GM12891 (cell line): ENCODE data around the gene SERF2.

ENCODE experiments used
- DNase-seq: peaks from one replicate; pipeline ENCODE4 v3.0.0; 2011; ENCODE audit warnings: low spot score; ENCODE audit not compliant: insufficient read length
- FAIRE-seq: peaks from 2 replicates; lab custom pipeline; 2011; peaks lifted over from hg19 to GRCh38; lab: Jason Lieb, UNC
- PAX5 ChIP-seq: IDR thresholded peaks from 2 replicates; pipeline ENCODE4 v1.6.1; 2011; ENCODE audit warnings: low read length, moderate library complexity, mild to moderate bottlenecking; ENCODE audit not compliant: insufficient read depth, severe bottlenecking
- POLR2A ChIP-seq: IDR thresholded peaks from 2 replicates; pipeline ENCODE4 v1.6.1; 2011; ENCODE audit warnings: low read depth, low read length, control low read depth
- POLR2AphosphoS5 ChIP-seq: IDR thresholded peaks from 2 replicates; pipeline ENCODE4 v1.6.1; 2011; ENCODE audit warnings: low read depth, low read length, control low read depth
- POU2F2 ChIP-seq: IDR thresholded peaks from 2 replicates; pipeline ENCODE4 v1.6.1; 2011; ENCODE audit warnings: low read depth, mild to moderate bottlenecking, control low read depth, low read length, moderate library complexity
- SPI1 ChIP-seq: IDR thresholded peaks from 2 replicates; pipeline ENCODE4 v1.6.1; 2011; ENCODE audit warnings: low read depth, low read length, control low read depth
- TAF1 ChIP-seq: IDR thresholded peaks from 2 replicates; pipeline ENCODE4 v1.6.1; 2011; ENCODE audit warnings: low read depth, low read length, control low read depth

Gene SERF2

GRCh38 chr15:43771816-43772215 is 20.3 kb upstream of the SERF2 start:
- TF ChIP-seq TAF1 (no peak), POU2F2 (no peak)
- FAIRE-seq = no peak
- DNase-seq = no peak

DNA sequence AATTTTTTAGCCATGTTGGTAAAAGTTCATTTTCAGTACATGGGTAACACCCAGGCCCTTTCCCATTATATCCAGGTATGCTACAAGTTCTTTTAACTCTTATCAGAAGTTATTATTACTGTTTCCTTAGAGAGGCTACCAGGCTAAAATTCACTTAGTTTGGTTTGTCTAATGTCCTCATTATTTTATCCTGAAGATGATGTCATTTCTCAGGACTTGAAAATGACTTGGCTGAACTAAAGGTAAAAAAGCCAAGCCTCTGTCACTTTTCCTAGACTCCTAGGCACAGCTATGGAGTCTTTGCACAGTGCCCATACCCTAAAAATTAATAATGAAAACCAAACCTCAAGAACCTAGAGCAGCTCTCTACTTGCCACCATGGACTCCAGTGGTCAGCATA is 19.5 kb upstream of the SERF2 start:
- TF ChIP-seq POU2F2 = no peak
- TF ChIP-seq POLR2AphosphoS5 = no peak
- DNase-seq = no peak
- FAIRE-seq = no peak

- DNase-seq (no peak), FAIRE-seq (no peak)
- no peak for TF ChIP-seq POU2F2
- TF ChIP-seq TAF1 = no peak
- TF ChIP-seq POLR2AphosphoS5 = peak; percentile 45; the same call in 1 of the 2 replicates
- no peak for TF ChIP-seq SPI1
- TF ChIP-seq PAX5 = no peak
- TF ChIP-seq POLR2A = 0 out of 2 replicates have a peak, but pooled peaks have one; percentile 9
Observed at GRCh38 chr15:43774062-43774461, 18.1 kb upstream of the SERF2 start.

GRCh38 chr15:43775411-43775965 is 16.6 kb upstream of the SERF2 start:
- no peak for FAIRE-seq
- DNase-seq = no peak
- TF ChIP-seq POLR2A = no peak
- TF ChIP-seq POU2F2 = peak; percentile 61; the same call in 1 of the 2 replicates

GRCh38 chr15:43776101-43776717 is 15.9 kb upstream of the SERF2 start:
- peak; percentile 38 for DNase-seq
- no peak; the same call in 1 of the 2 replicates for TF ChIP-seq POLR2AphosphoS5
- TF ChIP-seq POU2F2 = peak; percentile 19
- peak; percentile 43 for TF ChIP-seq PAX5
- FAIRE-seq = peak; percentile 92

GRCh38 chr15:43776718-43777266 is 15.3 kb upstream of the SERF2 start, which contains the start of gene ELL3:
ELL3 (minus strand) TSS chr15:43776966; CDS start chr15:43776901, 65 bp downstream.
- TF ChIP-seq POLR2AphosphoS5 (no peak), POU2F2 (no peak), PAX5 (no peak), SPI1 (no peak), POLR2A (no peak; the same call in 1 of the 2 replicates), TAF1 (0 out of 2 replicates have a peak, but pooled peaks have one; percentile 16)
- FAIRE-seq = no peak
- DNase-seq = peak; percentile 43

GRCh38 chr15:43777267-43777914 is 14.7 kb upstream of the SERF2 start:
- DNase-seq (peak; percentile 61), FAIRE-seq (peak; percentile 90)
- TF ChIP-seq SPI1 (no peak), POU2F2 (peak; percentile 44)

- TF ChIP-seq POLR2A = no peak
- TF ChIP-seq POLR2AphosphoS5 = no peak
- no peak for TF ChIP-seq SPI1
- no peak for TF ChIP-seq TAF1
- TF ChIP-seq POU2F2 = no peak
- no peak for TF ChIP-seq PAX5
- FAIRE-seq (no peak), DNase-seq (no peak)
Observed at GRCh38 chr15:43779016-43779415, 13.1 kb upstream of the SERF2 start.

DNA sequence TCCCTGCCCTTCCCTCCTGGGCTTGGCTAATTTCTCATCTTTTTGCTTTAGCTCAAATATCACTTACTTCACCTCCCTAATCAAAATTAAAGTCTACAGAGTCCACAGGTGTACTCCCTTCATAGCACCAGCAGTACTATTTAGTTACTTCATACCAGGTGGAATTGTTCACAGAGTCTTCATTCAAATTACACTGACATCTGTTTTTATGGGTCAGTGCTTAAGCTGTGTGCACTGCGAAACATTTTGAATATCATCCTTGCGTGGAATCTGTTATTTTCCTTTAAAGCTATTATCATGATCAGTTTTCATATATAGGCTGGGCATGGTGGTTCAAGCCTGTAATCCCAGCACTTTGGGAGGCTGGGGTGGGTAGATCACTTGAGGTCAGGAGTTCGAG is 2.7 kb upstream of the SERF2 start:
- FAIRE-seq = peak; percentile 50
- no peak for DNase-seq
- TF ChIP-seq POU2F2 (no peak), PAX5 (no peak), TAF1 (no peak), POLR2A (no peak), POLR2AphosphoS5 (no peak), SPI1 (no peak)
